PFSK-1 (cell line): ENCODE results near the gene APOBR.

Experiments
- SIN3A ChIP-seq: IDR thresholded peaks from 2 replicates; pipeline ENCODE4 v1.6.1; 2012; ENCODE audit warnings: mild to moderate bottlenecking, low read length, moderate library complexity, borderline replicate concordance; ENCODE audit not compliant: insufficient read depth
- TAF1 ChIP-seq: IDR thresholded peaks from 2 replicates; pipeline ENCODE4 v1.6.1; 2012; ENCODE audit warnings: low read length, control low read depth, borderline replicate concordance; ENCODE audit not compliant: insufficient read depth
- TF ChIP-seq, protein P1 (sequence below), 2 experiments: IDR thresholded peaks; 2 replicates each; pipeline versions ENCODE4 v1.6.1 to v1.8.0; 2011 to 2012; ENCODE audit warnings: low read depth in 2 of 2, low read length in 2 of 2, control low read depth in 1 of 2, inconsistent platforms in 1 of 2, mild to moderate bottlenecking in 1 of 2, moderate library complexity in 1 of 2; ENCODE audit not compliant: insufficient read depth in 1 of 2

DNA sequence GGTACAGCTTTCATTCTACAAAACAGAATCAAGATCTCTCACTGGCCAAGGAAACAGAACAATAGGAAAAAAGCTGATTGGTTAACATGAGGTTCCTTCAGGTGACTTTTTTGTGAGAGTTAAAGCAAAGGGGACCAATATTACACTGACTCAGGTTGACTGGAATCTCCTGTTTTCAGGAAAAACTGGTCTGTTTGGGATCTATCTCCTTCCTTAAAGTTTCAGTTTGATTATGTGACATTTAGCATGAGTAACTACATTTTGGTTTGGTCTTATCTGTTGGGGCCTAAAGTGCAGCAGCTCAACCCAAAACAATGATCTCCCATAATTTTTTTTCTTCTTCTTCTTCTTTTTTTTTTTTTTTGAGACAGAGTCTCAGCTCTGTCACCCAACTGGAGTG lies 34.7 kb downstream of the APOBR start:
- TF ChIP-seq TAF1 (no peak), SIN3A (no peak)
- TF ChIP-seq, protein P1, sequence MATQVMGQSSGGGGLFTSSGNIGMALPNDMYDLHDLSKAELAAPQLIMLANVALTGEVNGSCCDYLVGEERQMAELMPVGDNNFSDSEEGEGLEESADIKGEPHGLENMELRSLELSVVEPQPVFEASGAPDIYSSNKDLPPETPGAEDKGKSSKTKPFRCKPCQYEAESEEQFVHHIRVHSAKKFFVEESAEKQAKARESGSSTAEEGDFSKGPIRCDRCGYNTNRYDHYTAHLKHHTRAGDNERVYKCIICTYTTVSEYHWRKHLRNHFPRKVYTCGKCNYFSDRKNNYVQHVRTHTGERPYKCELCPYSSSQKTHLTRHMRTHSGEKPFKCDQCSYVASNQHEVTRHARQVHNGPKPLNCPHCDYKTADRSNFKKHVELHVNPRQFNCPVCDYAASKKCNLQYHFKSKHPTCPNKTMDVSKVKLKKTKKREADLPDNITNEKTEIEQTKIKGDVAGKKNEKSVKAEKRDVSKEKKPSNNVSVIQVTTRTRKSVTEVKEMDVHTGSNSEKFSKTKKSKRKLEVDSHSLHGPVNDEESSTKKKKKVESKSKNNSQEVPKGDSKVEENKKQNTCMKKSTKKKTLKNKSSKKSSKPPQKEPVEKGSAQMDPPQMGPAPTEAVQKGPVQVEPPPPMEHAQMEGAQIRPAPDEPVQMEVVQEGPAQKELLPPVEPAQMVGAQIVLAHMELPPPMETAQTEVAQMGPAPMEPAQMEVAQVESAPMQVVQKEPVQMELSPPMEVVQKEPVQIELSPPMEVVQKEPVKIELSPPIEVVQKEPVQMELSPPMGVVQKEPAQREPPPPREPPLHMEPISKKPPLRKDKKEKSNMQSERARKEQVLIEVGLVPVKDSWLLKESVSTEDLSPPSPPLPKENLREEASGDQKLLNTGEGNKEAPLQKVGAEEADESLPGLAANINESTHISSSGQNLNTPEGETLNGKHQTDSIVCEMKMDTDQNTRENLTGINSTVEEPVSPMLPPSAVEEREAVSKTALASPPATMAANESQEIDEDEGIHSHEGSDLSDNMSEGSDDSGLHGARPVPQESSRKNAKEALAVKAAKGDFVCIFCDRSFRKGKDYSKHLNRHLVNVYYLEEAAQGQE (IDR thresholded peaks at IDR 0.05; ENCODE audit: insufficient read depth in 1 of 2, low read depth in 2 of 2, low read length in 2 of 2), result no peak
